GM23248 (cell line): ENCODE measurements around the gene OR10A4. TPM values are rescaled to one million over a fixed set of nuclear protein-coding genes. Genes with fewer than 3 reads are reported as not detected.

Experiments used
- DNase-seq: peaks from one replicate; pipeline ENCODE4 v3.0.0-alpha.2; 2015
- H2AFZ ChIP-seq: fragments of 200-600 bp; sonication (generic); 2 replicates; pipeline ENCODE4 v1.6.1; 2016; ENCODE audit warnings: antibody characterized with exemption
- H3F3A ChIP-seq: fragments of 200-600 bp; sonication (generic); 2 replicates; pipeline ENCODE4 v1.6.1; 2016; ENCODE audit warnings: mild to moderate bottlenecking, antibody characterized with exemption, mixed run types; ENCODE audit not compliant: insufficient read depth
- H3K27ac ChIP-seq: fragments of 200-600 bp; sonication (generic); 2 replicates; pipeline ENCODE4 v1.5.1; 2016; ENCODE audit warnings: mild to moderate bottlenecking
- H3K27me3 ChIP-seq: fragments of 200-600 bp; sonication (generic); replicated peaks from 2 replicates; pipeline ENCODE4 v1.6.1; 2016; ENCODE audit warnings: mild to moderate bottlenecking; ENCODE audit not compliant: insufficient read depth
- H3K36me3 ChIP-seq: fragments of 200-600 bp; sonication (generic); 2 replicates; pipeline ENCODE4 v1.6.1; 2016; ENCODE audit warnings: low read depth, mild to moderate bottlenecking
- H3K4me1 ChIP-seq: fragments of 200-600 bp; sonication (generic); 2 replicates; pipeline ENCODE4 v1.6.1; 2016; ENCODE audit warnings: mild to moderate bottlenecking; ENCODE audit not compliant: insufficient read depth
- H3K4me2 ChIP-seq: fragments of 200-600 bp; sonication (generic); one replicate; pipeline ENCODE4 v1.6.1; 2016; ENCODE audit warnings: mild to moderate bottlenecking; ENCODE audit not compliant: unreplicated experiment
- H3K4me3 ChIP-seq: fragments of 200-600 bp; sonication (generic); 2 replicates; pipeline ENCODE4 v1.5.1; 2016; ENCODE audit warnings: mild to moderate bottlenecking
- H3K79me2 ChIP-seq: fragments of 200-600 bp; sonication (generic); 2 replicates; pipeline ENCODE4 v1.6.1; 2016; ENCODE audit warnings: mild to moderate bottlenecking; ENCODE audit not compliant: insufficient read depth
- H3K9ac ChIP-seq: fragments of 200-600 bp; sonication (generic); 2 replicates; pipeline ENCODE4 v1.6.1; 2016; ENCODE audit warnings: mild to moderate bottlenecking
- H3K9me2 ChIP-seq: fragments of 200-600 bp; sonication (generic); 2 replicates; pipeline ENCODE4 v1.6.1; 2016; ENCODE audit warnings: mixed run types, mild to moderate bottlenecking, moderate library complexity; ENCODE audit not compliant: insufficient read depth
- H3K9me3 ChIP-seq: fragments of 200-600 bp; sonication (generic); one replicate; pipeline ENCODE4 v1.6.1; 2017; ENCODE audit warnings: low read depth
- H4K20me1 ChIP-seq: fragments of 200-600 bp; sonication (generic); 2 replicates; pipeline ENCODE4 v1.6.0; 2016; ENCODE audit not compliant: insufficient read depth
- EZH2 ChIP-seq: fragments of 200-600 bp; sonication (generic); IDR thresholded peaks from 2 replicates; pipeline ENCODE4 v1.6.1; 2018; ENCODE audit warnings: antibody characterized with exemption, mild to moderate bottlenecking; ENCODE audit not compliant: insufficient read depth, poor library complexity, severe bottlenecking
- EZH2phosphoT487 ChIP-seq: fragments of 200-600 bp; sonication (generic); IDR thresholded peaks from 2 replicates; pipeline ENCODE4 v1.6.1; 2018; ENCODE audit warnings: antibody characterized with exemption, moderate library complexity, mild to moderate bottlenecking, low read depth; ENCODE audit not compliant: insufficient read depth
- WGBS, 2 experiments: methylation state at CpG; one replicate each; pipeline ENCODE4 v1.1.6; 2015 to 2017; ENCODE audit warnings: low lambda C conversion rate in 2 of 2, low coverage in 1 of 2; ENCODE audit errors: missing lambda C conversion rate in 2 of 2; 5-methylcytosine and 5-hydroxymethylcytosine counted together
- in situ Hi-C: fragments of 300-500 bp; cut with MboI; formaldehyde crosslinking; loops from 2 replicates; pipeline ENCODE4 v1.15.0; 2020
- polyA plus RNA-seq: library from polyadenylated mRNA; unstranded; fragments of >200 nt; fragmentation: Nextera tagmentation; extraction: Ambion mirVana; gene quantifications from 2 replicates; pipeline ENCODE4 v1.2.1, GENCODE V29; 2016
- total RNA-seq: library from RNA; depleted of rRNA; stranded (reverse); fragments of >200 nt; shearing (Covaris generic); gene quantifications from 2 replicates; pipeline ENCODE4 v1.2.3, GENCODE V29; 2014

OR10A4 gene
- total and polyA plus RNA-seq, 2 experiments from 2014 or later, result not detected

GRCh38 chr11:6855971-6856541 lies 20.4 kb upstream of the OR10A4 start:
- H3K4me1 ChIP-seq, result peaks cover 9% of the 10 kb centered on the region
- no peak overlapping the region for H3K4me2 ChIP-seq
- no peak overlapping the region for H3K9ac ChIP-seq
- H3K9me3 ChIP-seq, result no peaks in the 10 kb centered on the region
- H3K79me2 ChIP-seq, result no peaks in the 10 kb centered on the region
- in situ Hi-C loops, result no loop called here
- peak; percentile 86 for DNase-seq
- no peak overlapping the region for H2AFZ ChIP-seq
- 5 to 13% methylated on average over 1 of the region's 1 CpG for WGBS, 2 experiments
- H4K20me1 ChIP-seq, result no peaks in the 10 kb centered on the region
- H3K9me2 ChIP-seq, result no peaks in the 10 kb centered on the region
- H3K36me3 ChIP-seq, result no peaks in the 10 kb centered on the region
- H3F3A ChIP-seq, result no peaks in the 10 kb centered on the region
- no peak overlapping the region for H3K27ac ChIP-seq
- TF ChIP-seq EZH2phosphoT487 (no peak), EZH2 (no peak)
- H3K27me3 ChIP-seq, result no peaks in the 10 kb centered on the region
- H3K4me3 ChIP-seq, result no peak overlapping the region

- Histone ChIP-seq H3K79me2 (no peaks in the 10 kb centered on the region), H3K4me1 (peaks cover 9% of the 10 kb centered on the region), H3K9me3 (no peaks in the 10 kb centered on the region), H3K9me2 (no peaks in the 10 kb centered on the region), H2AFZ (no peak overlapping the region), H3K27ac (no peak overlapping the region), H3K4me3 (no peak overlapping the region), H4K20me1 (no peaks in the 10 kb centered on the region), H3K4me2 (peak overlapping the region; percentile 44), H3K36me3 (no peaks in the 10 kb centered on the region), H3K27me3 (no peaks in the 10 kb centered on the region), H3K9ac (no peak overlapping the region), H3F3A (no peaks in the 10 kb centered on the region)
- WGBS, 2 experiments, result 30 to 31% methylated on average over 3 of the region's 3 CpGs
- peak; percentile 51 for DNase-seq
- TF ChIP-seq EZH2 (no peak), EZH2phosphoT487 (no peak)
- in situ Hi-C loops, result no loop called here
Observed at GRCh38 chr11:6856871-6857270, 19.6 kb upstream of the OR10A4 start.

- Histone ChIP-seq H3K27me3 (no peaks in the 10 kb centered on the region), H2AFZ (no peak within 1 kb of the TSS), H3K4me2 (no peak within 1 kb of the TSS), H3K27ac (no peak within 1 kb of the TSS), H3K9ac (no peak within 1 kb of the TSS), H4K20me1 (no peaks in the 10 kb centered on the region), H3F3A (no peaks in the 10 kb centered on the region), H3K4me1 (no peaks in the 10 kb centered on the region; the same call in 1 of the 2 replicates), H3K36me3 (no peaks in the 10 kb centered on the region), H3K79me2 (no peaks in the 10 kb centered on the region), H3K9me3 (no peaks in the 10 kb centered on the region), H3K9me2 (no peaks in the 10 kb centered on the region), H3K4me3 (no peak within 1 kb of the TSS)
- TF ChIP-seq EZH2 (no peak), EZH2phosphoT487 (no peak)
- in situ Hi-C loops, result no loop called here
- WGBS, 2 experiments, result 0 to 8% methylated on average over 1 of the region's 1 CpG
- DNase-seq, result peak; percentile 59
Observed at GRCh38 chr11:6862961-6863360, 13.5 kb upstream of the OR10A4 start, which contains the start of gene OR10A2. Gene OR10A2, plus strand, starts transcription at chr11:6863057. Its CDS starts 6,698 bp downstream, at chr11:6869755.

- Histone ChIP-seq H3K4me1 (no peaks in the 10 kb centered on the region; the same call in 1 of the 2 replicates), H3K9ac (no peak overlapping the region), H3K79me2 (no peaks in the 10 kb centered on the region), H3K27ac (no peak overlapping the region), H3K9me3 (no peaks in the 10 kb centered on the region), H3K27me3 (no peaks in the 10 kb centered on the region), H3F3A (no peaks in the 10 kb centered on the region), H2AFZ (no peak overlapping the region), H3K9me2 (no peaks in the 10 kb centered on the region), H3K36me3 (no peaks in the 10 kb centered on the region), H3K4me2 (no peak overlapping the region), H3K4me3 (no peak overlapping the region), H4K20me1 (no peaks in the 10 kb centered on the region)
- DNase-seq, result peak; percentile 53
- TF ChIP-seq EZH2 (no peak), EZH2phosphoT487 (no peak)
- in situ Hi-C loops, result no loop called here
- 53 to 73% methylated on average over 1 of the region's 1 CpG for WGBS, 2 experiments
Observed at GRCh38 chr11:6864438-6864837, 12.0 kb upstream of the OR10A4 start.
